GM23248 (cell line): ENCODE results near the gene FILIP1. TPM values are rescaled to one million over a fixed set of nuclear protein-coding genes. Genes with fewer than 3 reads are reported as not detected.

Experiments
- DNase-seq: peaks from one replicate; pipeline ENCODE4 v3.0.0-alpha.2; 2015
- H2AFZ ChIP-seq: fragments of 200-600 bp; sonication (generic); 2 replicates; pipeline ENCODE4 v1.6.1; 2016; ENCODE audit warnings: antibody characterized with exemption
- H3F3A ChIP-seq: fragments of 200-600 bp; sonication (generic); 2 replicates; pipeline ENCODE4 v1.6.1; 2016; ENCODE audit warnings: mild to moderate bottlenecking, antibody characterized with exemption, mixed run types; ENCODE audit not compliant: insufficient read depth
- H3K27ac ChIP-seq: fragments of 200-600 bp; sonication (generic); 2 replicates; pipeline ENCODE4 v1.5.1; 2016; ENCODE audit warnings: mild to moderate bottlenecking
- H3K27me3 ChIP-seq: fragments of 200-600 bp; sonication (generic); replicated peaks from 2 replicates; pipeline ENCODE4 v1.6.1; 2016; ENCODE audit warnings: mild to moderate bottlenecking; ENCODE audit not compliant: insufficient read depth
- H3K36me3 ChIP-seq: fragments of 200-600 bp; sonication (generic); 2 replicates; pipeline ENCODE4 v1.6.1; 2016; ENCODE audit warnings: low read depth, mild to moderate bottlenecking
- H3K4me1 ChIP-seq: fragments of 200-600 bp; sonication (generic); 2 replicates; pipeline ENCODE4 v1.6.1; 2016; ENCODE audit warnings: mild to moderate bottlenecking; ENCODE audit not compliant: insufficient read depth
- H3K4me2 ChIP-seq: fragments of 200-600 bp; sonication (generic); one replicate; pipeline ENCODE4 v1.6.1; 2016; ENCODE audit warnings: mild to moderate bottlenecking; ENCODE audit not compliant: unreplicated experiment
- H3K4me3 ChIP-seq: fragments of 200-600 bp; sonication (generic); 2 replicates; pipeline ENCODE4 v1.5.1; 2016; ENCODE audit warnings: mild to moderate bottlenecking
- H3K79me2 ChIP-seq: fragments of 200-600 bp; sonication (generic); 2 replicates; pipeline ENCODE4 v1.6.1; 2016; ENCODE audit warnings: mild to moderate bottlenecking; ENCODE audit not compliant: insufficient read depth
- H3K9ac ChIP-seq: fragments of 200-600 bp; sonication (generic); 2 replicates; pipeline ENCODE4 v1.6.1; 2016; ENCODE audit warnings: mild to moderate bottlenecking
- H3K9me2 ChIP-seq: fragments of 200-600 bp; sonication (generic); 2 replicates; pipeline ENCODE4 v1.6.1; 2016; ENCODE audit warnings: mixed run types, mild to moderate bottlenecking, moderate library complexity; ENCODE audit not compliant: insufficient read depth
- H3K9me3 ChIP-seq: fragments of 200-600 bp; sonication (generic); one replicate; pipeline ENCODE4 v1.6.1; 2017; ENCODE audit warnings: low read depth
- H4K20me1 ChIP-seq: fragments of 200-600 bp; sonication (generic); 2 replicates; pipeline ENCODE4 v1.6.0; 2016; ENCODE audit not compliant: insufficient read depth
- EZH2 ChIP-seq: fragments of 200-600 bp; sonication (generic); IDR thresholded peaks from 2 replicates; pipeline ENCODE4 v1.6.1; 2018; ENCODE audit warnings: antibody characterized with exemption, mild to moderate bottlenecking; ENCODE audit not compliant: insufficient read depth, poor library complexity, severe bottlenecking
- EZH2phosphoT487 ChIP-seq: fragments of 200-600 bp; sonication (generic); IDR thresholded peaks from 2 replicates; pipeline ENCODE4 v1.6.1; 2018; ENCODE audit warnings: antibody characterized with exemption, moderate library complexity, mild to moderate bottlenecking, low read depth; ENCODE audit not compliant: insufficient read depth
- WGBS, 2 experiments: methylation state at CpG; one replicate each; pipeline ENCODE4 v1.1.6; 2015 to 2017; ENCODE audit warnings: low lambda C conversion rate in 2 of 2, low coverage in 1 of 2; ENCODE audit errors: missing lambda C conversion rate in 2 of 2; 5-methylcytosine and 5-hydroxymethylcytosine counted together
- in situ Hi-C: fragments of 300-500 bp; cut with MboI; formaldehyde crosslinking; loops from 2 replicates; pipeline ENCODE4 v1.15.0; 2020
- polyA plus RNA-seq: library from polyadenylated mRNA; unstranded; fragments of >200 nt; fragmentation: Nextera tagmentation; extraction: Ambion mirVana; gene quantifications from 2 replicates; pipeline ENCODE4 v1.2.1, GENCODE V29; 2016
- total RNA-seq: library from RNA; depleted of rRNA; stranded (reverse); fragments of >200 nt; shearing (Covaris generic); gene quantifications from 2 replicates; pipeline ENCODE4 v1.2.3, GENCODE V29; 2014

The FILIP1 gene
- total and polyA plus RNA-seq, 2 experiments from 2014 or later: under 0.01 TPM; not detected in 1

GRCh38 chr6:75504465-75505222 is 11.0 kb upstream of the FILIP1 start:
- 54 to 60% methylated on average over 4 of the region's 4 CpGs for WGBS, 2 experiments
- Histone ChIP-seq H3K27me3 (no peaks in the 10 kb centered on the region), H3K4me3 (no peak overlapping the region), H3F3A (no peaks in the 10 kb centered on the region), H3K27ac (no peak overlapping the region), H3K9ac (no peak overlapping the region), H4K20me1 (no peaks in the 10 kb centered on the region), H3K4me2 (no peak overlapping the region), H3K9me3 (no peaks in the 10 kb centered on the region), H3K36me3 (no peaks in the 10 kb centered on the region), H3K9me2 (no peaks in the 10 kb centered on the region), H3K79me2 (no peaks in the 10 kb centered on the region), H3K4me1 (no peaks in the 10 kb centered on the region), H2AFZ (no peak overlapping the region)
- in situ Hi-C loops: no loop called here
- peak; percentile 62 for DNase-seq
- no peak for TF ChIP-seq EZH2phosphoT487
- no peak for TF ChIP-seq EZH2

DNA sequence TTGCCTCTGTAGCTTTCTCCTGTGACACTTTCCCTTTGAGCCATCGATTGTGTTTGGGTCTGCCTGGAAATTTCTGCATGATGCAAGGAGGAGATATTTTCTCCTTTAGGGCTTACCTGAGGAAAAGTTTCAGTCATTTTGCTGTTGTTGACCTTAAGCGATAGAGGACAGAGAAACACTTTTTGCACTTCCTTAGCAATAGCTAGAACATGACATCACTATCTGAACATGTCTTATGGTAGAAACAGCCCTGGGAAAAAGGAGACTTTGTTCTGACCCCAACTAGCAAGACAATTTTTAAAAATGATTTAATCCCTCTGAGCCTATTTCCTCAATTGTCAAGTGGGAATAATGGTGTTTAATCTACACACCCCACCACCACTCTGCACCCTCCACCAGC is 9.7 kb upstream of the FILIP1 start:
- Histone ChIP-seq H3K27me3 (no peaks in the 10 kb centered on the region), H3K9me3 (no peaks in the 10 kb centered on the region), H3K9ac (no peak overlapping the region), H3K4me3 (no peak overlapping the region), H3K4me1 (no peaks in the 10 kb centered on the region), H2AFZ (no peak overlapping the region), H3K79me2 (no peaks in the 10 kb centered on the region), H4K20me1 (no peaks in the 10 kb centered on the region), H3F3A (no peaks in the 10 kb centered on the region), H3K9me2 (no peaks in the 10 kb centered on the region), H3K4me2 (no peak overlapping the region), H3K27ac (no peak overlapping the region), H3K36me3 (no peaks in the 10 kb centered on the region)
- WGBS, 2 experiments: 97 to 100% methylated on average over 2 of the region's 2 CpGs
- no peak for DNase-seq
- TF ChIP-seq EZH2: no peak
- TF ChIP-seq EZH2phosphoT487: no peak
- in situ Hi-C loops: no loop called here

DNA sequence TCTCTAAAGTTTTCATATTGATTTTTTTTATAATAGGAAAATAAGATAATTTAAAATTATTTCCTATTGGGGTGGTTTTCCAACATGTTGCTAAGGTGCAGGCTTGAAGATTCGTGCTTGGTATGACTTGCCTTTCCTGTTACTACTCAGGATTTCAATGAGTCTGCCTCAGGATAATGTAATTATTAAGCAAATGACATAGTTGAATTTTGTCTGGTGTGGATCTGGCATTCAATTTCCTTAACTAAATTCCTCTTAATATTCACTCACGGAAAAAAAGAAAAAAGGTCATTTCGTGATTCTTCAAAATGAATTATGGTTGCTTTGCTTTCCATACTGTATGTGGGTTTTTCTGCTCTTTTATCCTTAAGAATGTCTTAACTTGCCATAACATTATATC is 9.3 kb upstream of the FILIP1 start:
- no peak overlapping the region for H3K4me3 ChIP-seq
- no peaks in the 10 kb centered on the region for H3K9me3 ChIP-seq
- no peaks in the 10 kb centered on the region for H3K79me2 ChIP-seq
- no peak overlapping the region for H2AFZ ChIP-seq
- H3K27me3 ChIP-seq: no peaks in the 10 kb centered on the region
- WGBS, 2 experiments: 92 to 98% methylated on average over 3 of the region's 3 CpGs
- in situ Hi-C loops: no loop called here
- no peak for TF ChIP-seq EZH2phosphoT487
- no peak for TF ChIP-seq EZH2
- H3K9ac ChIP-seq: no peak overlapping the region
- no peaks in the 10 kb centered on the region for H3K4me1 ChIP-seq
- H3F3A ChIP-seq: no peaks in the 10 kb centered on the region
- no peak for DNase-seq
- H3K36me3 ChIP-seq: no peaks in the 10 kb centered on the region
- H3K4me2 ChIP-seq: no peak overlapping the region
- H3K9me2 ChIP-seq: no peaks in the 10 kb centered on the region
- H4K20me1 ChIP-seq: no peaks in the 10 kb centered on the region
- no peak overlapping the region for H3K27ac ChIP-seq

DNA sequence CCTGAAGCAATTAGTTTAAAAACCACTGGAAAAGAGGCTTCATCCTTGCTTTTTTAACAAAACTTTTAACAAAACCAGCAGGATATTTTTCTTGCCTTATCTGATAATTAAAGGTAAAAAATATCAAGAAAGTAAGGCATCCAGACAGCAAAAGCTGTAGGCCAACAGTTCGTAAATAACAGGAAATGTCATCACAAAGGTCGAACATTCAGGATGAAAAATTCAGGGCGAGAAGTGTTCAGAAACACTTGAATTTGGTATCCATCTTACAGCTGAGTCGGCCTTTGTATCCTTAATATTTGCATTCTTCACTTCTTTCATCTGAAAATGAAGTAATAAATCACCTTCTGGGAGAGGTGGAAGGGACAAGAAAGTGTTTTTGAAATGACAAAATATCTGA is 8.2 kb upstream of the FILIP1 start:
- Histone ChIP-seq H3K4me3 (no peak overlapping the region), H3F3A (no peaks in the 10 kb centered on the region), H4K20me1 (no peaks in the 10 kb centered on the region), H3K36me3 (no peaks in the 10 kb centered on the region), H3K79me2 (no peaks in the 10 kb centered on the region), H3K27me3 (no peaks in the 10 kb centered on the region), H3K4me2 (no peak overlapping the region), H3K4me1 (no peaks in the 10 kb centered on the region), H3K9ac (no peak overlapping the region), H3K9me2 (no peaks in the 10 kb centered on the region), H2AFZ (no peak overlapping the region), H3K9me3 (no peaks in the 10 kb centered on the region), H3K27ac (no peak overlapping the region)
- in situ Hi-C loops: no loop called here
- no peak for DNase-seq
- TF ChIP-seq EZH2phosphoT487 (no peak), EZH2 (no peak)
- WGBS, 2 experiments: 93 to 96% methylated on average over 4 of the region's 4 CpGs

DNA sequence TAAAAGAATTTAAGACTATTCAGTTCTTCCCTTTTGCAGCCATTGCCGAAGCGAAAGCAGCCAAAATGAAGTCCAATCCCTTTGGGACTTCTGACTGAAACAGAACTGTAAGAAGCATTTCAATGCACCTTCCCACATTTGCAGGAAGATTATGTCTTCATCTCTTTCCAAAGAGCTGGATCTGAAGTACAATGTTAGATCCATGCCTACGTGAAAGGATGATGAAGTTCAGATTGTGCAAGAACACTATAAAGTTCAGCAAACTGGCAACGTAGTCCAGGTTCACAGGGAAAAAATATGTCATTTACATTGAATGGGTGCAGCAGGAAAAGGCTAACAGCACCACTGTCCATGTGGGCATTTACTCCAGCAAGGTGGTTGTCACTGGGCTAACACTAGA is 6.0 kb upstream of the FILIP1 start:
- no peak for DNase-seq
- Histone ChIP-seq H3F3A (peaks cover 11% of the 10 kb centered on the region), H3K36me3 (no peaks in the 10 kb centered on the region), H3K4me2 (no peak overlapping the region), H4K20me1 (no peaks in the 10 kb centered on the region), H3K27ac (no peak overlapping the region), H2AFZ (no peak overlapping the region), H3K4me3 (no peak overlapping the region), H3K4me1 (peaks cover 4% of the 10 kb centered on the region; the same call in 1 of the 2 replicates), H3K9me2 (no peaks in the 10 kb centered on the region), H3K79me2 (no peaks in the 10 kb centered on the region), H3K9me3 (no peaks in the 10 kb centered on the region), H3K27me3 (peaks cover under 1% of the 10 kb centered on the region; the same call in 1 of the 2 replicates), H3K9ac (no peak overlapping the region)
- WGBS, 2 experiments: 77 to 85% methylated on average over 4 of the region's 4 CpGs
- TF ChIP-seq EZH2 (no peak), EZH2phosphoT487 (no peak)
- in situ Hi-C loops: no loop called here
